Neuronal stem cell (in vitro differentiated cells): ENCODE measurements around the gene BMAL1.

Experiments used
- DNase-seq: peaks from one replicate; pipeline ENCODE4 v3.0.0-alpha.2; 2013; ENCODE audit warnings: low spot score
- H2AFZ ChIP-seq: one replicate; pipeline ENCODE4 v1.6.1; 2013; ENCODE audit warnings: mild to moderate bottlenecking, low read length, inconsistent platforms
- H2AK5ac ChIP-seq: 2 replicates; pipeline ENCODE4 v1.6.1; 2013; ENCODE audit warnings: low read depth, mild to moderate bottlenecking, inconsistent platforms, low read length, moderate library complexity, mixed read lengths
- H2BK120ac ChIP-seq: 2 replicates; pipeline ENCODE4 v1.6.1; 2013; ENCODE audit warnings: low read depth, mild to moderate bottlenecking, inconsistent platforms, low read length, moderate library complexity, mixed read lengths
- H2BK12ac ChIP-seq: one replicate; pipeline ENCODE4 v1.6.1; 2013; ENCODE audit warnings: low read length, inconsistent platforms
- H2BK15ac ChIP-seq: 2 replicates; pipeline ENCODE4 v1.6.1; 2013; ENCODE audit warnings: mild to moderate bottlenecking, low read length, inconsistent platforms, mixed read lengths
- H2BK5ac ChIP-seq: one replicate; pipeline ENCODE4 v1.6.1; 2013; ENCODE audit warnings: inconsistent platforms, mild to moderate bottlenecking, low read length, moderate library complexity
- H3K14ac ChIP-seq: one replicate; pipeline ENCODE4 v1.6.1; 2013; ENCODE audit warnings: low read length, inconsistent platforms
- H3K18ac ChIP-seq: 2 replicates; pipeline ENCODE4 v1.6.1; 2013; ENCODE audit warnings: low read length, inconsistent platforms
- H3K23ac ChIP-seq: 2 replicates; pipeline ENCODE4 v1.6.1; 2013; ENCODE audit warnings: low read depth, mild to moderate bottlenecking, mixed read lengths, low read length, inconsistent platforms; ENCODE audit not compliant: poor library complexity
- H3K27ac ChIP-seq: replicated peaks from 3 replicates; pipeline ENCODE4 v1.5.1; 2013; ENCODE audit warnings: low read length, inconsistent platforms
- H3K27me3 ChIP-seq, 3 experiments: 2 replicates each; pipeline ENCODE4 v1.6.1; 2013; ENCODE audit warnings: low read length in 3 of 3, mild to moderate bottlenecking in 2 of 3, inconsistent platforms in 1 of 3, low read depth in 1 of 3, mixed read lengths in 1 of 3, moderate library complexity in 1 of 3; ENCODE audit not compliant: control insufficient read depth in 3 of 3, insufficient read depth in 3 of 3
- H3K36me3 ChIP-seq, 2 donors: replicated peaks in 1 of 2; 2 replicates each; pipeline ENCODE4 v1.6.1; 2013; ENCODE audit warnings: low read length in 2 of 2; ENCODE audit not compliant: control insufficient read depth in 2 of 2, insufficient read depth in 2 of 2
- H3K4ac ChIP-seq: 2 replicates; pipeline ENCODE4 v1.6.1; 2013; ENCODE audit warnings: inconsistent platforms, mild to moderate bottlenecking, low read length, moderate library complexity
- H3K4me1 ChIP-seq, 2 donors: 1 replicate in 1 of 2; 2 replicates in 1 of 2; pipeline ENCODE4 v1.6.1; 2013; ENCODE audit warnings: low read length in 2 of 2, low read depth in 1 of 2; ENCODE audit not compliant: control insufficient read depth in 2 of 2, insufficient read depth in 1 of 2
- H3K4me2 ChIP-seq: one replicate; pipeline ENCODE4 v1.6.1; 2013; ENCODE audit warnings: mild to moderate bottlenecking, low read length, inconsistent platforms; ENCODE audit not compliant: insufficient read depth, poor library complexity, severe bottlenecking
- H3K4me3 ChIP-seq, 2 donors: 2 replicates each; pipeline ENCODE4 v1.5.1; 2013; ENCODE audit warnings: low read length in 2 of 2, mild to moderate bottlenecking in 2 of 2, inconsistent platforms in 1 of 2, moderate library complexity in 1 of 2
- H3K79me1 ChIP-seq: one replicate; pipeline ENCODE4 v1.6.1; 2013; ENCODE audit warnings: low read depth, mild to moderate bottlenecking, inconsistent platforms, low read length, moderate library complexity
- H3K9ac ChIP-seq: one replicate; pipeline ENCODE4 v1.6.1; 2013; ENCODE audit warnings: mild to moderate bottlenecking, low read depth, low read length, inconsistent platforms; ENCODE audit not compliant: poor library complexity
- H3K9me3 ChIP-seq, 2 donors: replicated peaks in 1 of 2; 2 replicates each; pipeline versions ENCODE3 to v1.6.1; 2013; ENCODE audit warnings: low read length in 2 of 2, mild to moderate bottlenecking in 2 of 2, inconsistent platforms in 1 of 2, low read depth in 1 of 2, mixed read lengths in 1 of 2, moderate library complexity in 1 of 2; ENCODE audit not compliant: control insufficient read depth in 2 of 2, insufficient read depth in 1 of 2
- H4K8ac ChIP-seq: one replicate; pipeline ENCODE4 v1.6.1; 2013; ENCODE audit warnings: low read depth, mild to moderate bottlenecking, inconsistent platforms, low read length, moderate library complexity
- H4K91ac ChIP-seq: one replicate; pipeline ENCODE4 v1.6.1; 2013; ENCODE audit warnings: low read length, low read depth, mild to moderate bottlenecking, inconsistent platforms; ENCODE audit not compliant: poor library complexity
- WGBS, 2 donors: extraction: QIAGEN DNeasy Blood & Tissue Kit; methylation state at CpG; one replicate each; pipeline ENCODE4 v1.1.7; 2013; ENCODE audit warnings: missing lambda C conversion rate in 2 of 2, mixed read lengths in 1 of 2; ENCODE audit not compliant: insufficient read length in 2 of 2, insufficient replicate concordance in 1 of 2; ENCODE audit errors: extremely low coverage in 2 of 2; 5-methylcytosine and 5-hydroxymethylcytosine counted together

Gene BMAL1

DNA sequence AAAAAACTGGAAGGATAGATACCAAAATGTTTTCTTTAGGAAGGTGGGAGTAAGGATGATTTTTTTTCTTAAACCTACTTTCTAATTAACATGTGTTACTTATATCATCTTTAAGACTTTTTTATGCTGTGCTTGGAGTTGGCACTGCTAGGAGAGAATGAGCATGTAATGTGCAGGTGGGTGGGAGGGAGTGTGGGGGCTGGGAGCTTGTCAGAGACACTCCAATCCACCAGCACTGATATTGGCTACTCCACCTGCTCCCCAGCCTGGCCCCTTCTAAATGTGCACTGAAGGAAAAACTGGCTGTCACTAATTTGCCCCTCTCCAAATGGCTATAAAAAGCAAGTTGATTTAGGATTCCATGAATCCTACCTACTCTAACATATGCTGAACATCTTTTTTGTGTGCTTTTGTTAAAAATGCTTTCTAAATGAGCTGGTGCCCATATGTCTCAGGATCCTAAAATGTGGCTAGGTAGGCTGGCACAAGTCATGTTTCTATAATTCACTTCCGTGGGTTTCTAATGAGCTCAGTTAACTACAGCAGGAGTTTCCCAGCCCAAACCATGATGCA, 44.3 kb upstream of the BMAL1 start:
- Histone ChIP-seq H3K4me3 (no peak overlapping the region), H3K4ac (no peak overlapping the region), H3K27me3 (no peaks in the 10 kb centered on the region), H4K91ac (no peak overlapping the region), H2BK5ac (no peak overlapping the region), H3K14ac (no peak overlapping the region), H3K18ac (no peak overlapping the region), H2BK120ac (no peak overlapping the region), H3K79me1 (no peaks in the 10 kb centered on the region), H3K27ac (no peak overlapping the region), H3K4me1 (peaks cover 12 to 15% of the 10 kb centered on the region in 2 donors), H2AK5ac (no peak overlapping the region), H4K8ac (no peak overlapping the region), H2BK15ac (no peak overlapping the region), H3K23ac (no peak overlapping the region), H2AFZ (no peak overlapping the region), H3K4me2 (no peak overlapping the region), H3K9me3 (peaks cover 0 to 6% of the 10 kb centered on the region in 2 donors), H3K9ac (no peak overlapping the region), H2BK12ac (no peak overlapping the region), H3K36me3 (no peaks in the 10 kb centered on the region)
- no peak for DNase-seq
- no CpG with 5 or more reads among the region's 1 CpG for WGBS, 2 donors

DNA sequence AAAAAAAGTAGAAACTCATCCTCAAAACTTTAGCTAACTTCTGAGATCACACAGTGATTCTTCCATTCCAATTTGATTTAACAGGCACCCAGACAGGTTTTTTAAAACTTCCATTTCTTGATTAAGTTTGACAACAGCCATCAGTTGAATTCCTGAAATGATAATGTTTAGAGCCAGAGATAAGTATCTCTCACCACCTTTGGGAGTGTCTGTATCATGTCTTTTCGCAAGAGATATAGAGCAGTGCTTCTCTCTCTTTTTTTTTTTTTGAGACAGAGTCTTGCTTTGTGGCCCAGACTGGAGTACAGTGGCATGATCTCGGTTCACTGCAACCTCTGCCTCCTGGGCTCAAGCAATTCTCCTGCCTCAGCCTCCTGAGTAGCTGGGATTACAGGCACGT, 41.7 kb upstream of the BMAL1 start:
- Histone ChIP-seq H3K27ac (no peak overlapping the region), H2AK5ac (no peak overlapping the region), H3K18ac (no peak overlapping the region), H2BK15ac (no peak overlapping the region), H3K4me2 (no peak overlapping the region), H3K9me3 (peaks cover 0 to 6% of the 10 kb centered on the region in 2 donors), H3K4me1 (no peaks in the 10 kb centered on the region), H4K8ac (no peak overlapping the region), H3K79me1 (no peaks in the 10 kb centered on the region), H3K9ac (no peak overlapping the region), H3K4me3 (no peak overlapping the region), H2AFZ (no peak overlapping the region), H3K23ac (no peak overlapping the region), H3K36me3 (no peaks in the 10 kb centered on the region), H2BK120ac (no peak overlapping the region), H2BK5ac (no peak overlapping the region), H3K14ac (no peak overlapping the region), H3K4ac (no peak overlapping the region), H4K91ac (no peak overlapping the region), H3K27me3 (no peaks in the 10 kb centered on the region), H2BK12ac (no peak overlapping the region)
- no peak for DNase-seq
- WGBS, 2 donors: no CpG with 5 or more reads among the region's 3 CpGs

DNA sequence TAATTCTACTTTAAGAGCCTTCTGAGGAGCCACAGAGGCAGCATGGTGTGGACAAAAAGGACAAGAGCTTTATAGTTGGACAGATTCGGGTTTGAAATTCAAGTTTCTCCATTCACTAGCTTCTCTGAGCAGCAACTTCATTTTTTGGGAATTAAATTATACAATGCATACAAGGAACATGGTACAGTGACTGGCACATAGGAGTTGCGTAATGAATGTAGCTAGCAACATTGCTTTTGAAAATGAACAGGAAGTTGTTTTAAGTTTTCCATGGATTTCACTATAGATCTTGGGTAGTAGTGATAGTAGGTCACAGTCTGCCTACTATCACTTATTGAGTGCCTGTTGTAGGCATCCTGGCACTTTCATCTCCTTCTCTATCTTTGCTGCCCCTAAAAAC, 41.0 kb upstream of the BMAL1 start:
- Histone ChIP-seq H3K14ac (no peak overlapping the region), H3K36me3 (no peaks in the 10 kb centered on the region), H2BK15ac (no peak overlapping the region), H3K27me3 (no peaks in the 10 kb centered on the region), H3K4ac (no peak overlapping the region), H4K91ac (no peak overlapping the region), H3K4me1 (no peaks in the 10 kb centered on the region), H2BK120ac (no peak overlapping the region), H3K9me3 (peaks cover 0 to 6% of the 10 kb centered on the region in 2 donors), H3K18ac (no peak overlapping the region), H3K79me1 (no peaks in the 10 kb centered on the region), H2BK5ac (no peak overlapping the region), H4K8ac (no peak overlapping the region), H3K9ac (no peak overlapping the region), H2AK5ac (no peak overlapping the region), H2AFZ (no peak overlapping the region), H3K4me3 (no peak overlapping the region), H3K23ac (no peak overlapping the region), H3K4me2 (no peak overlapping the region), H2BK12ac (no peak overlapping the region), H3K27ac (no peak overlapping the region)
- DNase-seq: no peak
- no CpG with 5 or more reads among the region's 2 CpGs for WGBS, 2 donors

DNA sequence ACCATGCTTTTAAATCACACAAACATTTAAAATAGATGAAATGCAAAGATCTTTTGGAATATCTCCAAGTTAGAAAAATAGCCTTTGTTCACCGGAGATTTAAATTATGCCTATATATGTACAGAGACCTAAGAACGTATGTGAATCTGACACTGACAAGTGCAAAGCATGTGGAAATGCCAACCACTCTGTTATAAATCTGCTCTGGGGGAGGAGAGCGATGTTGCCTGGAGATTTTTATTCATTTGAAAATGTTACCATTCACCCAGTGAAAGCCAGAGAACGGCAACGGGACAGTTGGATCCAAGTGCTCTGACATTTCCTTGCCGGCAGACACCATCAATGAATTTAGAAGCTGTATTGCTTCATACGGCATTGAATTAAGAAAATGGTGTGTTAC, 39.8 kb upstream of the BMAL1 start:
- Histone ChIP-seq H3K4me2 (no peak overlapping the region), H3K36me3 (no peaks in the 10 kb centered on the region)
- no CpG with 5 or more reads among the region's 7 CpGs for WGBS, 2 donors

More for the DNA sequence above, 39.8 kb upstream of the BMAL1 start:
- Histone ChIP-seq H3K9me3 (peaks cover 0 to 6% of the 10 kb centered on the region in 2 donors), H3K4ac (no peak overlapping the region), H2BK5ac (no peak overlapping the region), H3K14ac (no peak overlapping the region), H4K8ac (no peak overlapping the region), H2AK5ac (no peak overlapping the region), H4K91ac (no peak overlapping the region), H2BK15ac (no peak overlapping the region), H3K27ac (no peak overlapping the region), H3K18ac (no peak overlapping the region), H3K79me1 (no peaks in the 10 kb centered on the region), H3K27me3 (no peaks in the 10 kb centered on the region), H3K4me1 (no peaks in the 10 kb centered on the region), H2AFZ (no peak overlapping the region), H2BK120ac (no peak overlapping the region), H3K4me3 (no peak overlapping the region), H3K23ac (no peak overlapping the region), H2BK12ac (no peak overlapping the region), H3K9ac (no peak overlapping the region)
- no peak for DNase-seq
